ENCODE data around the gene SYNM.

Gene SYNM

DNA sequence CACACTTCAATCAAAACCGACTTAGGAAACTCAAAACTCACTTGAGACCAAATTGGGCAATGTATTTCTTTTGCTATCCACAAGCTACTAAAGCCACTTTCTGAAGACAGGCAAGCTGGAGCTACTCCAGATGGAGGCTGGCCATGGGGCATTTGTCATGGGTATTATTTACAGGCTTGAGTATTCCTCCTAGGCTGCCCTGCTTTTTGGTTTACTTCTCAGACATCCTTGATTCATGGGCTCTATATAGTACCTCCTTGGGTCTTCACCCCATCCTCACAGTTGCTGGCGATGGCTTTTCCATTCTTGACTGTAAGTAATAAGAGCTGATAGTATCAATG is 18.6 kb upstream of the SYNM start:
- DNase-seq, result no peak

GRCh38 chr15:99087405-99087943 is 17.4 kb upstream of the SYNM start:
- DNase-seq, result no peak

DNA sequence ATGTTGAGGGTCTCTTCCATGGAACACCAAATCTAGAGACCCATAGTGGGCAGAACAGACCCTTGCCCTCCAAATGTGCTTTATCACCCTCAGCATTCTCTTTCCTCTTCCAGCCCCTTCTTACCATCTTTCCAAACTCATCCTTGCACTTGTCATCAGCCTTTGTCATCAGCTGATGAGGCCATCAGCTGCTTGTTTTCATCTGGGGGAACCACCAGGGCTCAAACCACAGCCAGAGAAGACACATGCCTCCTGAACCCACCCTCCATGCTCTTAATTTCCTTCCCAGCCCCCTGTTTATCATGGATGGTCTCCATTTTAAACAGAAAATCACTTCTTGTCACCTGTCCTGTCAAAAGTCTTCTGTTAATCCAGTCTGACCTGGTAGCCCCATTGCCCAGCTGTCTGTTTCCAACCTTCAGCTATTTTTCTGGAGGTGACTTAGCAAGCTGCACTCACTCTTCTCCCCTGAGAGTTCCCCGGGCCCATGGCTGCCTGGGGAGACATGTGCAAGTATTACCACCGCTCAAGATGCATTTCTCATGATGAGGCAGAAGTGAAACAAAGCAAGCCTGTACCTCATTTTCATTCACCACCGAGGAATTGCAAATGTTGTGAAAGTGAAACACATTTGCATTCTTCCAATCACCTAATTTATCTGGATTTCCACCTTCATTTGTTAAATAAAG is 14.7 kb upstream of the SYNM start:
- DNase-seq, result peak; percentile 30 to 44 (median 40)

GRCh38 chr15:99090938-99091337 is 13.9 kb upstream of the SYNM start:
- DNase-seq, result no peak

DNA sequence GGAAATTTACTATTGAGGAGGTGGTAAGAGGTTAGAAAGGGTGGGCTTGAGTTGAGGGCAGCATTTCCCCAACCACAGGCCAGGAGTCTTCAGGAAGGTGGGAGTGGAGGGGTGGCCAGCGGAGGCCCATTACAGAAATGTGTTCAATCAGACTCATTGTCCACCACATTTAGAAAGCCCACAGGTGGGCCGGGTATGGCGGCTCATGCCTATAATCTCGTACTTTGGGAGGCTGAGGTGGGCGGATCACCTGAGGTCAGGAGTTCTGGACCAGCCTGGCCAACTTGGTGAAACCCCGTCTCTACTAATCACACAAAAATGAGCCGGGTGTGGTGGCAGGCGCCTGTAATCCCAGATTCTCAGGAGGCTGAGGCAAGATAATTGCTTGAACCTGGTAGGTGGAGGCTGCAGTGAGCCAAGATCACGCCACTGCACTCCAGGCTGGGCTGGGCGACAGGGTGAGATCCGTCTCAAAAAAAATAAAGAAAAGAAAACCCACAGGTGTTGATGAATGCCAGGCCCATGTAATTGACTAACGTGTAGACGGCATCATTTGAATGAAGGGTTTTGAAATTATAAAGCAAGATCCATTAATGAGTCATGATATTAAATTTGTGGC is 12.2 kb upstream of the SYNM start:
- DNase-seq, result no peak

DNA sequence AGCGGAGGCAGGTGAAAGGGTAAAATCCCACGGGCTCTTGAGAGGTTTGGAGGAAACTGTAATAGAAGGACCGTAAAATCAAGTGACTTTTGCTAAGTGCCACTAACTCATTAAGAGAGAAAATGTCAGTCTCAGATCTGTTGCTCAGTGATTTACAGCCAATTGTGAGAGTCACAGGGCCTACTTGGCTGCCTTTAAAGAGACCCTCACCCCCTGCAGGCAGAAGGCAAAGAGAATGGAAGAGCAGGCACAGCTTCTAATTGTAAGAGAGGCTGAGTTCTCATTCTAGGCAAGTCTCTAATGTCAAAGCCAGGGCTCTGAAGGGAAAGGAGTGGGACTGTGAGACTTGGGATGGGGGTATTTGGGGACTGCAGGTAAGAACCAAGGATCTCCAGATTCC is 9.3 kb upstream of the SYNM start:
- no peak for DNase-seq

GRCh38 chr15:99096173-99096893 is 8.5 kb upstream of the SYNM start:
- no peak for DNase-seq

GRCh38 chr15:99096894-99097426 is 7.9 kb upstream of the SYNM start:
- DNase-seq, result no peak

DNA sequence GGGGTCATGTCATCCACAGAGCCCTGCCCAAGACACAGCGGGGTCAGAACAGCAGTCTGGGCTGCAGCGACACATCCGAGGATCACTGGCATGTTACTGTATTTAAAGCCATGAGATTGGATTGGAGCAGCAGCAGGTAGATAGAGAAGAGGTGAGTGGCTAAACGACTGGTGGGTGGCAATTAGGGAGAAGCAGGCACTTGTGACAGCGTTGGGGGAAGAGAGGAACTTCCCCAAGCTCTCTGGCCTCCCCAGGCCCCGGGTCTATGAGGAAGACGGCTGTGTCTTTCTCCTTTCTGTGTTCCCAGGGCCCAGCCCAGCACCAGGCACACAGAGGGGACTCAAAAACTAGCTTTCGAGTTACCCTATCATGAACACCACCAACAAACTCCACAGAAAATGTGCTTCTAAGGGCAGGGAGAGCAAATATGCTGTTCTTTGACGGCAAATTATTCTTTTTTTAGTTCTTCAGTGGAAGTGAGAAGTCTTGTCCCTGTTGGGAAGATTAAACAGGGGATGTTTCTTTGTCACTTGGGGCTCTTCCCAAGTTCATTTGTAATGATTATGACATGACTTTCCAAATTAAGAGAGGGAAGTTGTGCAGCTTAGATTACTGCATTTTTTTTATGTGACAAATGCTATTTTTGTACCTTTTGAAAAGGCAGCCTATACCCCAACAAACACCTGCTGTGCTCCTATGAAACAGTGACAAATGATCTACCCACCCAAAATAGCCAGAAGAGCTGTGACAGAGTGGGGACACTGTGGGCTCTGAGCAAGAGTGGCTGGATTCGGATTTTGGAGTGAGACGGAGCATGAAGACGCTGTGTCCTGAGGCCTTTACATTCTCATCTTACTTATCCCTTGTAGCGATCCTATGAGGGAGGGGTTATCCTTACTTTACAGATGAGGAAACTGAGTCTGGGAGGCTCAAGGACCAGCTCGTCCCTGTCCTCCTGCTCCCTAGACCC is 7.2 kb upstream of the SYNM start:
- DNase-seq, result peak in 2 of 3 donors; percentile 24 to 27

DNA sequence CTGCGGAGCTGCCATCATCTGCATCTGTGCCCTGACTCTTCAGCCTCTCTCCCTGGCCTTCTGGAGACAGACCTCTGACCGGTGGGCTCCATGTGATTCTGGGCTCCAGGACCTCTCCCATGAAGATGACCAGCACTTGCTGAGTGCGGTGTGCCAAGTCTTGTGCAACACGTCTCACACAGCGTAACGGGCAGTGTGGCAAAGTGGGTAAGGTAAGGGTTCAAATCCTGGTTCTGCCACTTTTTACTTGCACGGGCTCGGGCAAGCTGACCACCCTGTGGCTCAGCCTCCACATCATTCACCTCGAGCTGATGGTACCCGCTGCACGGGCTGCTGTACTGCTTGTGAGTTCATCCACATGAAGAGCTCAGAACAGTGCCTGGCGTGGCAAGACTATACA is 6.5 kb upstream of the SYNM start:
- DNase-seq, result no peak

GRCh38 chr15:99098991-99099390 is 5.9 kb upstream of the SYNM start:
- DNase-seq, result no peak

DNA sequence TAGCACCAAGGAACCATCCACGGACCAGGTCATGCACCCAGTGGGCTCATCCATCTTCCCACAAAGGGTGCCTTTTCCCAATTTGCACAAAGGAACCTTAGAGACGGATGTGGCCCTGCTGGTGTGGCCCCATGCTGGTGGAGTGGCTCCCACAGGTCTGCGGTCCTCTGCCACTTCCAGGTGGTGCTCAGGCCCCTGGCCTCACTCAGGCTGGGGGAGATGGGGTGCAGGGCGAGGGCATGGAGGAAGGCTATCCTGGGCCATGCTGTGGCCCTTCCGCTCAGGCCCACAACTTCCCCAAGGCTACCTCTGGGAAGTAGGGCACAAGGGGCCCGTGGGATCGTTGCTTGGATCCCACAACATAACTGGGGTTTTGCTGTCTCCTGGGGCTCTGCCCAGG is 5.2 kb upstream of the SYNM start:
- no peak for DNase-seq

DNA sequence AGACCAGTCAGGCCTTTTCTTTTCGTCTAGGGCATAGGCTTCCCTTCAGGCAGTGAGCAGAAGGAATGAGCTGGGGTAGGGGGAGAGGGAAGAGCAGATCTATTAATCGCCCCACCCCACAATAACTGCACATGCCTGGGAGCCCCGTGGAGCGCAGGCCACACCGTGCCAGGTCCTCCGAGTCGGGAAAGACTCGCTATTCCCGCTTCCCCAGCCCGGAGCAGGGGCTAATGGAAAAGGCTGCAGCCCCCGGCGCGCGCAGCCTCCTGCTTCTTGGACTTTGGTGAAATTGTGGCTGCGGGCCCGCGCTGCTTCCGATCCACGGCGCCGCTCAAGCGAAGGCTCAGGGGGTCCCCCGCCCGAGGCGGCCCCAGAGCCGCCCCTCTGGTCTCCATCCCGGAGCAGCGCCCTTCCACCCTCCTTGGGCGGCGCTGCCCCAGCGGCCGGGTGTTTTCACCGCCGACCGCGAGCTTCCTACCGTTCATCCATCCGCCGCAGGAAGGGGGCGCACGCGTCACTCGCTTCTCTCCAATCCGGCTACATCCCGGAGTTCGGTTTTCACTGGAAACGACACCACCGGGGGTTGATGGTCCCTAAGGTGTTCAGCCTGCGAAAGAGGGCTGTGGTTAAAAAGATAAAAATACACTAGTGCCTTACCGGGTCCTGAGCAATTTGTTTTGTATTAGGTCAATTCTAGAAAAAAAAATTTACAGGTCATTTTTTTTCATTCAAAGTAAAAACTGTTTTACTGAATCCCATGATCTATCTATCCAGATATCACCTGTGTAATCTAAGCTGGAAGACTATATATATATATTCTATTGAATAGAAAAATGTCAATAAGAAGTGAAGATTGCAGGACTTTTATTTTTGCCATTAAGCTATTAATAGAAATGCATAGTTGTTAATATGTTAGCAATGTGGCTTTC is 4.4 kb upstream of the SYNM start:
- DNase-seq, result peak; percentile 70 to 87 (median 80)

DNA sequence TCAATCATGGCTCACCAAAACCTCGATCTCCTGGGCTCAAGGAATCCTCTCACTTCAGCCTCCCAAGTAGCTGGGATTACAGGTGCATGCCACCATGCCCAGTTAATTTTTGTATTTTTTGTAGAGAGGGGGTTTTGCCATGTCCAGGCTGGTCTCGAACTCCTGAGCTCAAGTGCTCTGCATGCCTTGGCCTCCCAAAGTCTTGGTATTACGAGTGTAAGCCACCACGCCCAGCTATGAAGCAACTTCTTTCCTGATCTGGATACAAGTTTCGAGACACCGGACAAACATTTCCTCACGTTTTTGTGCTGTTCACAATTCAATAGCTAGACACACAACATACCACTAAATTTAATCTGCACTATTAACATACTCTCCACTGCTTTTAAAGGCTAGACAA is 3.4 kb upstream of the SYNM start:
- DNase-seq, result no peak

GRCh38 chr15:99102332-99103235 is 2.3 kb upstream of the SYNM start:
- DNase-seq, result no peak

- DNase-seq, result no peak
Observed at GRCh38 chr15:99103279-99103678, 1.6 kb upstream of the SYNM start.

DNA sequence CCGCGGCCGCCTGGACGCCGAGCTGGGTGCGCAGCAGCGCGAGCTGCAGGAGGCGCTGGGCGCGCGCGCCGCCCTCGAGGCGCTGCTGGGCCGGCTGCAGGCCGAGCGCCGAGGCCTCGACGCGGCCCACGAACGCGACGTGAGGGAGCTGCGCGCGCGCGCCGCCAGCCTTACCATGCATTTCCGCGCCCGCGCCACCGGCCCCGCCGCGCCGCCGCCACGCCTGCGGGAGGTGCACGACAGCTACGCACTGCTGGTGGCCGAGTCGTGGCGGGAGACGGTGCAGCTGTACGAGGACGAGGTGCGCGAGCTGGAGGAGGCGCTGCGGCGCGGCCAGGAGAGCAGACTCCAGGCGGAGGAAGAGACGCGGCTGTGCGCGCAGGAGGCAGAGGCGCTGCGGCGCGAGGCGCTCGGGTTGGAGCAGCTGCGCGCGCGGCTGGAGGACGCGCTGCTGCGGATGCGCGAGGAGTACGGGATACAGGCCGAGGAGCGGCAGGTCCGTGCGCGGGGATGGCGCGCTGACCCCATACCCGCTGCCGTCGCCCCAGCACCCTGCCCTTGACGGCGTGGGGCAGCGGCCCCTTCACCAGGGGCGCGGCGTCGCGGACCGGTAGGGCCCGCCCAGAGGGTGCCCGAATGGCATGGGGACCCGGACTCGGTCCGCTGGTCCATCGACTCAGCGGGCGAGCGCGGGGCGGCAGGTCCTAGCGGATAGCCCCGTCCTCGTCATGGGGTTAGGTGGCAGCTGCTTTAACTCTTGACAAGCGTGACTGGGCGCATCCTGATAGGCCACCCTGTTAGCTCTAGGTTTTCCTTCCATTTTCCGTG is 848 bp downstream of the SYNM start:
- DNase-seq, result peak in 2 of 3 donors; percentile 28 to 55

DNA sequence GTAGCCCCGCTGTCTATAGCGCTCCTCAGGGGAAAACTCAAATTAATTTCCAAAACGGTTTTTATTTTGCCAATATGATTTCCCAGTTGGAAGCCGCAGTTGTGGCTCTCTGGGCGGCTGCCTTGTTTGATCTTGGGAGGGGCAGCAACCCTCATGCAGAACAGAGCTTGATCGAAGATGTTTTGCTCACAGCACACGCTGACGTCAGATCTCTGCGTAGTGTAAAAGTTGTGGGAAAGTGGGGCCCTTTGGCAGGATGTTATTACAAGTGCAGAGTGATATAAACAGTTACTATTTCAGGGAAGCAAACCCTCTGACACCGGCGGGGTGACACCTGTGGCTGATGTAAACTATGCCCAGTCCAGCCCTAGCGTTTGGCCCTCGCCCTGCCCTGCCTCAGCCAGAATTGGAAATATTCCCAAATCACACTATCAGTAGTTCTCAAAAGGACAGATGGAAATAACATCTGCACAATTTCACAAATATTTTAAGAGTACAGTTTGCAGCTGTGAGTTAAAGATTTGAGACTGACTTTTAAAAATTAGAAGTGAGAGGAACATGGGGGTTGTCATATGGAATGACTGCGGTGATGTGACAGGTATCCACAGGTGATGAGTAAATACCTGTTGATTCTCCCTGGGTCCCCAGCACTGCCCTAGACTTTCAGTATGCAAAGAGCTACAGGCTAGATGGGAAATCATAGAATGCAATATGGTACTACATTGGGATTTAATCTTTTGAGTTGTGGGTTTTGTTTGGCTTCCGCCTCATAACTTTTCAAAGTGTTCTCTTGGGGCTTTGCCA is 1.7 kb downstream of the SYNM start:
- no peak for DNase-seq

All from suppressor macrophage treated with lipopolysaccharide for 1 hour (primary cell).